Panc1 (cell line): ENCODE data around the gene SPATA45. TPM values are rescaled to one million over a fixed set of nuclear protein-coding genes. Genes with fewer than 3 reads are reported as not detected.

ENCODE experiments used
- ATAC-seq: fragments of 200-7000 bp; cut with Tn5 transposase; 2 replicates; pipeline ENCODE4 v1.9.1; 2020; ENCODE audit warnings: mild to moderate bottlenecking, moderate library complexity
- BruUV-seq: library from RNA; stranded (reverse); fragments of 400-500 nt; replicated peaks from 2 replicates; lab custom pipeline; 2021; lab: Mats Ljungman, UMichigan
- CTCF ChIA-PET: fragments of 300-600 bp; sonication (Branson Sonifier 250); formaldehyde crosslinking; loops from one replicate; lab custom pipeline; 2022; ENCODE audit warnings: antibody characterized with exemption; lab: Charles Lee
- POLR2A ChIA-PET: fragments of 300-600 bp; sonication (Branson Sonifier 250); formaldehyde crosslinking; loops from one replicate; lab custom pipeline; 2022; ENCODE audit warnings: antibody characterized with exemption; lab: Charles Lee
- DNase-seq: peaks from one replicate; pipeline ENCODE4 v3.0.0-alpha.2; 2010; ENCODE audit warnings: low read depth, low spot score
- H3K27ac ChIP-seq: 2 replicates; pipeline ENCODE4 v1.5.1; 2011; ENCODE audit warnings: mild to moderate bottlenecking, low read length, inconsistent platforms
- H3K27me3 ChIP-seq: fragments of 200-500 bp; sonication (Bioruptor generic); 2 replicates; pipeline ENCODE4 v1.6.0; 2014; ENCODE audit warnings: low read length, inconsistent platforms; ENCODE audit not compliant: control insufficient read depth, insufficient read depth
- H3K36me3 ChIP-seq: fragments of 200-500 bp; sonication (Bioruptor generic); 2 replicates; pipeline ENCODE4 v1.5.1; 2014; ENCODE audit warnings: inconsistent platforms, mild to moderate bottlenecking, low read length, moderate library complexity; ENCODE audit not compliant: control insufficient read depth, insufficient read depth
- H3K4me1 ChIP-seq: 2 replicates; pipeline ENCODE4 v1.5.1; 2011; ENCODE audit warnings: inconsistent platforms, mild to moderate bottlenecking, low read length, moderate library complexity; ENCODE audit not compliant: control insufficient read depth, insufficient read depth
- H3K4me3 ChIP-seq, 2 experiments: 2 replicates each; pipeline ENCODE4 v1.5.1; 2011 to 2012; ENCODE audit warnings: low read depth in 2 of 2, low read length in 2 of 2, mild to moderate bottlenecking in 2 of 2, inconsistent platforms in 1 of 2, moderate library complexity in 1 of 2
- H3K9me3 ChIP-seq: fragments of 200-500 bp; sonication (Bioruptor generic); 2 replicates; pipeline ENCODE4 v1.5.1; 2014; ENCODE audit warnings: low read depth, mild to moderate bottlenecking, inconsistent platforms, low read length, moderate library complexity; ENCODE audit not compliant: control insufficient read depth, insufficient read depth
- POLR2AphosphoS5 ChIP-seq: IDR thresholded peaks from 2 replicates; pipeline ENCODE4 v1.6.1; 2012; ENCODE audit warnings: mild to moderate bottlenecking, low read depth, low read length, moderate library complexity
- SIN3A ChIP-seq: IDR thresholded peaks from 2 replicates; pipeline ENCODE4 v1.6.1; 2012; ENCODE audit warnings: low read depth, mild to moderate bottlenecking, low read length, moderate library complexity, borderline replicate concordance; ENCODE audit not compliant: insufficient read depth
- TCF7L2 ChIP-seq: IDR thresholded peaks from 2 replicates; pipeline ENCODE4 v1.6.1; 2011; ENCODE audit warnings: mild to moderate bottlenecking, low read depth, low read length, inconsistent platforms
- in situ Hi-C: cut with HindIII; loops from 2 replicates; pipeline ENCODE4 v1.10.0; 2016; ENCODE audit warnings: low sequenced_read_pairs, low pct_unique_long_range_greater_than_20kb
- intact Hi-C: fragments of 100-400 bp; cut with micrococcal nuclease; formaldehyde crosslinking; loops from one replicate; pipeline ENCODE4 v1.10.0; 2022; ENCODE audit not compliant: unreplicated experiment
- total RNA-seq: library from RNA; stranded (reverse); gene quantifications from one replicate; pipeline ENCODE4 v1.2.1, GENCODE V29; 2021; ENCODE audit not compliant: unreplicated experiment
- TF ChIP-seq, protein P1 (sequence below): fragments of 450-650 bp; IDR thresholded peaks from 2 replicates; pipeline ENCODE4 v1.5.1; 2017; ENCODE audit warnings: mild to moderate bottlenecking
- TF ChIP-seq, protein P2 (sequence below), 2 experiments: IDR thresholded peaks; 2 replicates each; pipeline ENCODE4 v1.6.1; 2011 to 2012; ENCODE audit warnings: low read depth in 2 of 2, control low read depth in 1 of 2, low read length in 1 of 2, mild to moderate bottlenecking in 1 of 2, moderate library complexity in 1 of 2; ENCODE audit not compliant: insufficient read depth in 1 of 2

SPATA45 gene
- total RNA-seq, 1 experiment from 2014 or later: not detected

DNA sequence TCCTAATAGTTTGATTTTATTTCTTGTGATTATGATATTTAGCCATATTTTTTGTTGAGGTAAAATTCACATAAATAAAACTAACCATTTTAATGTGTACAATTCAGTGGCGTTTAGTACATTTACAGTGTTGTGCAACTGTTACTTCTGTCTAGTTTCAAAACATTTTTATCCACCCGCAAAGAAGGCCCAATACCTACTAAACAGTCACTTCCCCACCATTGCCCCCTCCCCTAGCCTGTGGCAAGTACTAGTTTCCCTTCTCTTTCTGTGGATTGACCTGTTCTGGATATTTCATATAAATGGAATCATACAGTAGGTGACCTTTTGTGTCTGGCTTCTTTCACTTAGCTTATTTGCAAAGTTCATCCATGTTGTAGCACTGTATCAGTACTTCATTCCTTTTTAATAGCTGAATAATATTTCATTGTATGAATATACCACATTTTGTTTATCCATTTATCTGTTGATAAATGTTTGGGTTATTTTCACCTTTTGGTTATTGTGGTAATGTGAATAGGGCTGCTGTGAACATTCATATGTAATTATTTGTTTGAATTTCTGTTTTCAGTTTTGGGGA, 14.8 kb upstream of the SPATA45 start:
- H3K27me3 ChIP-seq: no peaks in the 10 kb centered on the region
- no peak for TF ChIP-seq POLR2AphosphoS5
- TF ChIP-seq SIN3A: no peak
- no peak for TF ChIP-seq TCF7L2
- TF ChIP-seq, protein P1, sequence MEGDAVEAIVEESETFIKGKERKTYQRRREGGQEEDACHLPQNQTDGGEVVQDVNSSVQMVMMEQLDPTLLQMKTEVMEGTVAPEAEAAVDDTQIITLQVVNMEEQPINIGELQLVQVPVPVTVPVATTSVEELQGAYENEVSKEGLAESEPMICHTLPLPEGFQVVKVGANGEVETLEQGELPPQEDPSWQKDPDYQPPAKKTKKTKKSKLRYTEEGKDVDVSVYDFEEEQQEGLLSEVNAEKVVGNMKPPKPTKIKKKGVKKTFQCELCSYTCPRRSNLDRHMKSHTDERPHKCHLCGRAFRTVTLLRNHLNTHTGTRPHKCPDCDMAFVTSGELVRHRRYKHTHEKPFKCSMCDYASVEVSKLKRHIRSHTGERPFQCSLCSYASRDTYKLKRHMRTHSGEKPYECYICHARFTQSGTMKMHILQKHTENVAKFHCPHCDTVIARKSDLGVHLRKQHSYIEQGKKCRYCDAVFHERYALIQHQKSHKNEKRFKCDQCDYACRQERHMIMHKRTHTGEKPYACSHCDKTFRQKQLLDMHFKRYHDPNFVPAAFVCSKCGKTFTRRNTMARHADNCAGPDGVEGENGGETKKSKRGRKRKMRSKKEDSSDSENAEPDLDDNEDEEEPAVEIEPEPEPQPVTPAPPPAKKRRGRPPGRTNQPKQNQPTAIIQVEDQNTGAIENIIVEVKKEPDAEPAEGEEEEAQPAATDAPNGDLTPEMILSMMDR: no peak
- TF ChIP-seq, protein P2, sequence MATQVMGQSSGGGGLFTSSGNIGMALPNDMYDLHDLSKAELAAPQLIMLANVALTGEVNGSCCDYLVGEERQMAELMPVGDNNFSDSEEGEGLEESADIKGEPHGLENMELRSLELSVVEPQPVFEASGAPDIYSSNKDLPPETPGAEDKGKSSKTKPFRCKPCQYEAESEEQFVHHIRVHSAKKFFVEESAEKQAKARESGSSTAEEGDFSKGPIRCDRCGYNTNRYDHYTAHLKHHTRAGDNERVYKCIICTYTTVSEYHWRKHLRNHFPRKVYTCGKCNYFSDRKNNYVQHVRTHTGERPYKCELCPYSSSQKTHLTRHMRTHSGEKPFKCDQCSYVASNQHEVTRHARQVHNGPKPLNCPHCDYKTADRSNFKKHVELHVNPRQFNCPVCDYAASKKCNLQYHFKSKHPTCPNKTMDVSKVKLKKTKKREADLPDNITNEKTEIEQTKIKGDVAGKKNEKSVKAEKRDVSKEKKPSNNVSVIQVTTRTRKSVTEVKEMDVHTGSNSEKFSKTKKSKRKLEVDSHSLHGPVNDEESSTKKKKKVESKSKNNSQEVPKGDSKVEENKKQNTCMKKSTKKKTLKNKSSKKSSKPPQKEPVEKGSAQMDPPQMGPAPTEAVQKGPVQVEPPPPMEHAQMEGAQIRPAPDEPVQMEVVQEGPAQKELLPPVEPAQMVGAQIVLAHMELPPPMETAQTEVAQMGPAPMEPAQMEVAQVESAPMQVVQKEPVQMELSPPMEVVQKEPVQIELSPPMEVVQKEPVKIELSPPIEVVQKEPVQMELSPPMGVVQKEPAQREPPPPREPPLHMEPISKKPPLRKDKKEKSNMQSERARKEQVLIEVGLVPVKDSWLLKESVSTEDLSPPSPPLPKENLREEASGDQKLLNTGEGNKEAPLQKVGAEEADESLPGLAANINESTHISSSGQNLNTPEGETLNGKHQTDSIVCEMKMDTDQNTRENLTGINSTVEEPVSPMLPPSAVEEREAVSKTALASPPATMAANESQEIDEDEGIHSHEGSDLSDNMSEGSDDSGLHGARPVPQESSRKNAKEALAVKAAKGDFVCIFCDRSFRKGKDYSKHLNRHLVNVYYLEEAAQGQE (IDR thresholded peaks at IDR 0.05; ENCODE audit: insufficient read depth in 1 of 2, low read depth in 2 of 2, low read length in 1 of 2): no peak
- no peak for ATAC-seq
- ChIA-PET POLR2A (no interaction called here), CTCF (no interaction called here)
- H3K27ac ChIP-seq: no peak overlapping the region
- TSS peak; percentile 4 for BruUV-seq
- H3K4me3 ChIP-seq: no peak overlapping the region
- H3K4me1 ChIP-seq: peaks cover 15% of the 10 kb centered on the region
- H3K36me3 ChIP-seq: peaks cover 10% of the 10 kb centered on the region
- in situ Hi-C loops (no loop called here), intact Hi-C loops (no loop called here)
- H3K9me3 ChIP-seq: no peaks in the 10 kb centered on the region
- no peak for DNase-seq

DNA sequence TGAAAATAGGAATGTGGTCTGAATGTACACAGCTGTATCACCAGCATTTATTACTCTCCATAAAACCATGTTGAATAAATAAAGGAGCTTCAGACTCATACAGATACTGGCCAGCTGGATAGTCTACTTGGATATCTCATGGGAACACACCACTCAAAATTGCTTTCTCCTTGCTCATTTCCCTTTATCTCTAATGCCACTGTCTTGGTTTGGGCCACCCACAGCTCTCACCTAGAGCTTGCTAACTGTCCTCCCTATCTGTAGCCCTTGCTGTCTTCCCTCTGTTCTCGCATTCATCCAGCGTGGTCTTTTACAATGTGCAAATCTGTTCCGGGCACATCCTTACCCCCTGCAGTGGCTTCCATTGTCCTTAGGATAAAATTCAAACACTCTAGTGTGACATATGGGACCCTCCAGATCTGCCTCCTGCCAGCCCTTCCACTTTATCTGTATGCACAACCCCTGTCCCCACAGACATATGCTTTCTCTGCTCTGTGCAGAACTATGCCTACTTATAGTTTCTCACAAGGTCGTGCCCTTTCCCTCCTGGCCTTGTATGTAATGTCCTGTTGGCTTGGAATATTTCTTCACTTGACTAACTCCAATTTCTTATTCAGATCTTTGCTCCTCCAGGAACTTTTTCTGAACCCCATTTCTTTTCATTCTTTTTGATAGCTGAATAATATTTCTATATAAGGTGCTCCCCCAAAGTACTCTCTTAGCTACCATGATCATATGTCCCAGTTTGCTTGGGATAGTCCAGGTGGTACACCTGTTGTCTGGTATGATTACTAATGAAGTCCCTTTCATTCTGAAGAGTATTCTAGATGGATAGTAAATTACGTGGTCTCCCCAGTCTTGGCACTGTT, 13.5 kb upstream of the SPATA45 start:
- TF ChIP-seq, protein P2 (IDR thresholded peaks at IDR 0.05; ENCODE audit: insufficient read depth in 1 of 2, low read depth in 2 of 2, low read length in 1 of 2): no peak
- no peak for TF ChIP-seq TCF7L2
- TF ChIP-seq, protein P1: no peak
- no peak for TF ChIP-seq SIN3A
- TF ChIP-seq POLR2AphosphoS5: no peak
- peaks cover 3% of the 10 kb centered on the region for H3K36me3 ChIP-seq
- peaks cover 23% of the 10 kb centered on the region for H3K4me1 ChIP-seq
- DNase-seq: no peak
- intact Hi-C loops: no loop called here
- H3K9me3 ChIP-seq: no peaks in the 10 kb centered on the region
- ChIA-PET POLR2A (no interaction called here), CTCF (no interaction called here)
- peak overlapping the region in 1 of 2 experiments; percentile 82; a peak in 2 of 4 replicates for H3K4me3 ChIP-seq
- H3K27ac ChIP-seq: no peak overlapping the region
- TSS peak; percentile 41 for BruUV-seq
- in situ Hi-C loops: no loop called here
- no peak for ATAC-seq
- H3K27me3 ChIP-seq: no peaks in the 10 kb centered on the region
